NCI-H345 treated with DMSO at 0.1 percent for 48 hours (cell line): Measurements from ENCODE around the gene LRRIQ4.

Experiments
- DNase-seq: peaks from one replicate; lab custom pipeline; 2025; ENCODE audit not compliant: unreplicated experiment; lab: John Stamatoyannopoulos, UW

The LRRIQ4 gene

GRCh38 chr3:169812332-169813235 is at the start of gene LRRIQ4, which contains the start of gene LRRC34:
TSS of gene LRRIQ4 (plus strand) at chr3:169812870. CDS start at chr3:169821922, 9,052 bp downstream.
TSS of gene LRRC34 (minus strand) at chr3:169812904. CDS start at chr3:169812548, 356 bp downstream.
- DNase-seq = peak; percentile 32

- no peak for DNase-seq
Observed at GRCh38 chr3:169764312-169764881, 48.3 kb upstream of the LRRIQ4 start.

- DNase-seq = peak; percentile 53
Observed at GRCh38 chr3:169764882-169765612, 47.6 kb upstream of the LRRIQ4 start, which contains the start of gene TERC. TSS of gene TERC (minus strand) at chr3:169765060.

- DNase-seq = no peak
Observed at GRCh38 chr3:169769287-169770181, 43.1 kb upstream of the LRRIQ4 start, which contains the start of gene ACTRT3. TSS of gene ACTRT3 (minus strand) at chr3:169769561. CDS start at chr3:169769520, 41 bp downstream.

GRCh38 chr3:169771497-169772304 is 41.0 kb upstream of the LRRIQ4 start:
- DNase-seq = peak; percentile 53

GRCh38 chr3:169772305-169772896 is 40.3 kb upstream of the LRRIQ4 start:
- peak; percentile 69 for DNase-seq

- DNase-seq = peak; percentile 63
Observed at GRCh38 chr3:169772897-169773816, 39.5 kb upstream of the LRRIQ4 start, which contains the start of gene MYNN. TSS of gene MYNN (plus strand) at chr3:169773396. CDS start at chr3:169774296, 900 bp downstream.

- no peak for DNase-seq
Observed at GRCh38 chr3:169774186-169774585, 38.5 kb upstream of the LRRIQ4 start.

- no peak for DNase-seq
Observed at GRCh38 chr3:169777822-169778221, 34.8 kb upstream of the LRRIQ4 start.

GRCh38 chr3:169780742-169781141 is 31.9 kb upstream of the LRRIQ4 start:
- DNase-seq = no peak

- no peak for DNase-seq
Observed at GRCh38 chr3:169781209-169781855, 31.3 kb upstream of the LRRIQ4 start.

GRCh38 chr3:169787120-169787519 is 25.6 kb upstream of the LRRIQ4 start:
- DNase-seq = no peak

GRCh38 chr3:169787791-169788190 is 24.9 kb upstream of the LRRIQ4 start:
- DNase-seq = no peak

- DNase-seq = no peak
Observed at GRCh38 chr3:169790219-169790618, 22.5 kb upstream of the LRRIQ4 start.

GRCh38 chr3:169790687-169791429 is 21.8 kb upstream of the LRRIQ4 start:
- DNase-seq = no peak

- DNase-seq = no peak
Observed at GRCh38 chr3:169792359-169792758, 20.3 kb upstream of the LRRIQ4 start.

GRCh38 chr3:169804681-169805080 is 8.0 kb upstream of the LRRIQ4 start:
- no peak for DNase-seq
